ENCODE measurements around the gene MAGED4B. TPM values are rescaled to one million over a fixed set of nuclear protein-coding genes. Genes with fewer than 3 reads are reported as not detected.
"Not testable (repeated sequence)": the region's sequence is repeated elsewhere in the genome, so short reads cannot be mapped to it uniquely, and the experiment has no call there.

MAGED4B gene
- 32.0 and 35.9 TPM in 2 replicates for total RNA-seq

- not testable (repeated sequence) for DNase-seq
Observed at GRCh38 chrX:52068666-52069640, at the start of gene MAGED4B. TSS of gene MAGED4B (minus strand) at chrX:52069183. CDS start at chrX:52068172, 1,011 bp downstream.

GRCh38 chrX:52118262-52118661 is 49.3 kb upstream of the MAGED4B start:
- no peak for DNase-seq

- DNase-seq, result no peak
Observed at GRCh38 chrX:52082578-52082977, 13.6 kb upstream of the MAGED4B start.

- DNase-seq, result no peak
Observed at GRCh38 chrX:52078131-52078530, 9.1 kb upstream of the MAGED4B start.

- not testable (repeated sequence) for DNase-seq
Observed at GRCh38 chrX:52042288-52042687, 26.7 kb downstream of the MAGED4B start.

- no peak for DNase-seq
Observed at GRCh38 chrX:52034211-52034610, 34.8 kb downstream of the MAGED4B start.

GRCh38 chrX:52031371-52031770 is 37.6 kb downstream of the MAGED4B start:
- no peak for DNase-seq

- no peak for DNase-seq
Observed at GRCh38 chrX:52015794-52016193, 53.2 kb downstream of the MAGED4B start.

Other genes starting within 250 kb of the MAGED4B start
- 64.3 and 82.4 TPM in 2 replicates for gene MAGED1, start 175.6 kb downstream of the MAGED4B start, total RNA-seq
- gene MAGED4, start 115.7 kb upstream of the MAGED4B start, total RNA-seq, result 28.2 and 28.9 TPM in 2 replicates

Data from dermis blood vessel endothelial cell (primary cell).